ENCODE measurements around the gene FUS. TPM values are rescaled to one million over a fixed set of nuclear protein-coding genes. Genes with fewer than 3 reads are reported as not detected.
A peak's percentile ranks its signal among the peaks of the same experiment; 100 is the strongest.

FUS gene
- total RNA-seq, 1 experiment from 2014 or later = 522 TPM

DNA sequence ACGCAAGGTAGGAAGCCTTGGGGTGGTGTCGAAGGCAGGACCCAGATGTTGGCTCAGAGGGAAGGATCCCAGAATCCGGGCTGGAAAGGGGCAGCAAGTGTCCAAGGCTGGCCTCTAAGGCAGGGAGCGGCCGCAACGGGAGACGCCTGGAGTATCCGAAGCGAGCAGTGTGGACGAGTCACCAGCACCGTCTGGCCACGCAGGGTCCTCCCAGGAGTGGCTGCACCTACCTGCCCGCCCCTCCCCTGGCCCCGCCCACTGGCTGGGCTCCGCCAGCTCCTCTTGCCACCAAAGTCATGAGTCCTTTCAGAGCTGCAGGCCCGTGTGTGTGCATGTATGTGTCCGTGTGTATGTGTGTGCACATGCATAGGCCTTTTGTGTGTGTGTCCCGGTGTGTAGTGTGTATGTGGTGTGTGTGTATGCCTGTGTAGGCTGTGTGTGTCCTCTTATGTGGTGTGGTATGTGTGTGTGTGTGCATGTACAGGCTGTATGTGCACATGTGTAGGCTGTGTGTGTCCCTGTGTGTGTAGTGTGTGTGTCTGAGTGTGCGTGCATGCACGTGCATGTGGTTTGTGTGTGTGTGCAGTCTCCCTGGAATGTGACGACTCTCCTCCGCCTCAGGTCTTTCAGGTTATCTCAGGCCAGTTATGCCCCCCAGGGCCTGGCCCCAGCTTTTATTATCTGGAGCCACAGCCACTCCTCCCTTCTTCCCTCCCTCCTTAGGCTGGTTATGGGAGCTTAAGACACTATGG, 44.2 kb upstream of the FUS start, which contains the start of gene PRSS8 (continued):
- TF ChIP-seq ATF3 (IDR thresholded peaks at IDR 0.05) (no peak), ZFX (IDR thresholded peaks at IDR 0.05) (0 out of 2 replicates have a peak, but pooled peaks have one; percentile 1), MAX (IDR thresholded peaks at IDR 0.05) (no peak), YY1 (IDR thresholded peaks at IDR 0.05; ENCODE audit: extremely low read depth, insufficient replicate concordance, low read depth, low read length) (no peak), EZH2 (IDR thresholded peaks at IDR 0.05) (no peak)

GRCh38 chr16:31136287-31136662, 43.7 kb upstream of the FUS start:
- no peak for DNase-seq (ENCODE audit: low read depth, low spot score)
- Histone ChIP-seq H3K9me3 (ENCODE audit: control insufficient read depth in 1 of 2, insufficient read depth in 1 of 2, low read depth in 1 of 2, low read length in 2 of 2) (no peaks in the 10 kb centered on the region), H3K9ac (ENCODE audit: low read length) (no peak overlapping the region), H4K20me1 (ENCODE audit: insufficient read depth) (no peaks in the 10 kb centered on the region), H3K36me3 (ENCODE audit: control insufficient read depth in 1 of 2, insufficient read depth in 2 of 2, low read length in 2 of 2) (peaks cover 8 to 11% of the 10 kb centered on the region in 2 experiments; a peak in 3 of 4 replicates), H3K27me3 (ENCODE audit: insufficient read depth, low read length) (no peaks in the 10 kb centered on the region), H3K79me2 (ENCODE audit: insufficient read depth, low read length) (peaks cover 7% of the 10 kb centered on the region; the same call in 1 of the 2 replicates), H3K27ac (ENCODE audit: low read depth, low read length) (no peak overlapping the region; the same call in 1 of the 2 replicates), H3K4me2 (ENCODE audit: low read length) (peak overlapping the region; percentile 99), H2AFZ (ENCODE audit: low read depth, low read length, poor library complexity, severe bottlenecking) (no peak overlapping the region), H3K4me3 (replicated peaks in 1 of 2; ENCODE audit: low read depth in 1 of 2, low read length in 2 of 2) (no peak overlapping the region), H3K4me1 (ENCODE audit: control insufficient read depth in 1 of 2, insufficient read depth in 2 of 2, low read length in 2 of 2) (peaks cover 42 to 71% of the 10 kb centered on the region in 2 experiments), H3K9me2 (ENCODE audit: insufficient read depth) (no peaks in the 10 kb centered on the region)
- TF ChIP-seq CBX3 (IDR thresholded peaks at IDR 0.05; ENCODE audit: low read depth) (no peak), JUND (IDR thresholded peaks at IDR 0.05) (no peak), YY1 (IDR thresholded peaks at IDR 0.05; ENCODE audit: extremely low read depth, insufficient replicate concordance, low read depth, low read length) (no peak), EGR1 (IDR thresholded peaks at IDR 0.05; ENCODE audit: low read depth) (no peak), SP1 (IDR thresholded peaks at IDR 0.05; ENCODE audit: low read depth) (no peak), ZFX (IDR thresholded peaks at IDR 0.05) (no peak), RAD21 (IDR thresholded peaks at IDR 0.05; ENCODE audit: low read depth) (no peak), SRF (IDR thresholded peaks at IDR 0.05; ENCODE audit: low read depth) (no peak), EZH2phosphoT487 (IDR thresholded peaks at IDR 0.05; ENCODE audit: borderline replicate concordance) (no peak), ELF1 (IDR thresholded peaks at IDR 0.05; ENCODE audit: borderline replicate concordance, low read depth) (no peak), ZBTB33 (IDR thresholded peaks at IDR 0.05; ENCODE audit: extremely low read depth, insufficient replicate concordance, low read length) (no peak), FOSL1 (IDR thresholded peaks at IDR 0.05; ENCODE audit: low read depth) (no peak), POLR2AphosphoS5 (IDR thresholded peaks at IDR 0.05; ENCODE audit: low read depth, low read length) (no peak), EZH2 (IDR thresholded peaks at IDR 0.05) (no peak), POLR2A (IDR thresholded peaks at IDR 0.05; ENCODE audit: borderline replicate concordance, extremely low read depth, insufficient read depth, insufficient read length) (no peak)
- TF ChIP-seq, protein P1, sequence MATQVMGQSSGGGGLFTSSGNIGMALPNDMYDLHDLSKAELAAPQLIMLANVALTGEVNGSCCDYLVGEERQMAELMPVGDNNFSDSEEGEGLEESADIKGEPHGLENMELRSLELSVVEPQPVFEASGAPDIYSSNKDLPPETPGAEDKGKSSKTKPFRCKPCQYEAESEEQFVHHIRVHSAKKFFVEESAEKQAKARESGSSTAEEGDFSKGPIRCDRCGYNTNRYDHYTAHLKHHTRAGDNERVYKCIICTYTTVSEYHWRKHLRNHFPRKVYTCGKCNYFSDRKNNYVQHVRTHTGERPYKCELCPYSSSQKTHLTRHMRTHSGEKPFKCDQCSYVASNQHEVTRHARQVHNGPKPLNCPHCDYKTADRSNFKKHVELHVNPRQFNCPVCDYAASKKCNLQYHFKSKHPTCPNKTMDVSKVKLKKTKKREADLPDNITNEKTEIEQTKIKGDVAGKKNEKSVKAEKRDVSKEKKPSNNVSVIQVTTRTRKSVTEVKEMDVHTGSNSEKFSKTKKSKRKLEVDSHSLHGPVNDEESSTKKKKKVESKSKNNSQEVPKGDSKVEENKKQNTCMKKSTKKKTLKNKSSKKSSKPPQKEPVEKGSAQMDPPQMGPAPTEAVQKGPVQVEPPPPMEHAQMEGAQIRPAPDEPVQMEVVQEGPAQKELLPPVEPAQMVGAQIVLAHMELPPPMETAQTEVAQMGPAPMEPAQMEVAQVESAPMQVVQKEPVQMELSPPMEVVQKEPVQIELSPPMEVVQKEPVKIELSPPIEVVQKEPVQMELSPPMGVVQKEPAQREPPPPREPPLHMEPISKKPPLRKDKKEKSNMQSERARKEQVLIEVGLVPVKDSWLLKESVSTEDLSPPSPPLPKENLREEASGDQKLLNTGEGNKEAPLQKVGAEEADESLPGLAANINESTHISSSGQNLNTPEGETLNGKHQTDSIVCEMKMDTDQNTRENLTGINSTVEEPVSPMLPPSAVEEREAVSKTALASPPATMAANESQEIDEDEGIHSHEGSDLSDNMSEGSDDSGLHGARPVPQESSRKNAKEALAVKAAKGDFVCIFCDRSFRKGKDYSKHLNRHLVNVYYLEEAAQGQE (IDR thresholded peaks at IDR 0.05; ENCODE audit: low read depth) = no peak
- no TSS peak for BruUV-seq (replicated peaks)
- RAD21 ChIA-PET (ENCODE audit: low non-redundant PET in 1 of 2, low total read pairs in 2 of 2, uncharacterized antibody in 2 of 2, unreplicated experiment in 2 of 2) = no interaction called here
- CTCF ChIA-PET = no interaction called here
- no peak for ATAC-seq
- intact Hi-C loops (cut with micrococcal nuclease) = loop anchor here (5.0 kb wide), 2 partner anchors 64 to 321 kb away; partner anchors contain the start of genes ARMC5, ZNF646 and ZNF668
- POLR2A ChIA-PET = interaction anchor here (1.1 to 9.9 kb wide), 4 partner anchors 11 to 307 kb away, joined by 6 to 84 read pairs (median 8); partner anchors contain the start of genes KAT8 and ZNF843
